Tibial nerve (tissue), 4 donors: ENCODE results near the gene SERPING1.

Source experiments
- CTCF ChIP-seq, 5 experiments: fragments of 200-600 bp in 3 of 5; fragments of 450-650 bp in 2 of 5; sonication (generic) in 3 of 5; IDR thresholded peaks; one replicate each; pipeline ENCODE4 v1.5.1; 2016 to 2019; ENCODE audit warnings: antibody characterized with exemption in 5 of 5, mild to moderate bottlenecking in 3 of 5, moderate library complexity in 2 of 5
- EP300 ChIP-seq, 2 donors: sonication (generic); formaldehyde crosslinking; IDR thresholded peaks; one replicate each; pipeline ENCODE4 v1.6.1; 2017; ENCODE audit warnings: antibody characterized with exemption in 2 of 2, mild to moderate bottlenecking in 1 of 2
- POLR2A ChIP-seq, 2 donors: fragments of 450-650 bp; IDR thresholded peaks; one replicate each; pipeline ENCODE4 v1.6.1; 2017; ENCODE audit warnings: antibody characterized with exemption in 2 of 2, mild to moderate bottlenecking in 2 of 2, moderate library complexity in 2 of 2

DNA sequence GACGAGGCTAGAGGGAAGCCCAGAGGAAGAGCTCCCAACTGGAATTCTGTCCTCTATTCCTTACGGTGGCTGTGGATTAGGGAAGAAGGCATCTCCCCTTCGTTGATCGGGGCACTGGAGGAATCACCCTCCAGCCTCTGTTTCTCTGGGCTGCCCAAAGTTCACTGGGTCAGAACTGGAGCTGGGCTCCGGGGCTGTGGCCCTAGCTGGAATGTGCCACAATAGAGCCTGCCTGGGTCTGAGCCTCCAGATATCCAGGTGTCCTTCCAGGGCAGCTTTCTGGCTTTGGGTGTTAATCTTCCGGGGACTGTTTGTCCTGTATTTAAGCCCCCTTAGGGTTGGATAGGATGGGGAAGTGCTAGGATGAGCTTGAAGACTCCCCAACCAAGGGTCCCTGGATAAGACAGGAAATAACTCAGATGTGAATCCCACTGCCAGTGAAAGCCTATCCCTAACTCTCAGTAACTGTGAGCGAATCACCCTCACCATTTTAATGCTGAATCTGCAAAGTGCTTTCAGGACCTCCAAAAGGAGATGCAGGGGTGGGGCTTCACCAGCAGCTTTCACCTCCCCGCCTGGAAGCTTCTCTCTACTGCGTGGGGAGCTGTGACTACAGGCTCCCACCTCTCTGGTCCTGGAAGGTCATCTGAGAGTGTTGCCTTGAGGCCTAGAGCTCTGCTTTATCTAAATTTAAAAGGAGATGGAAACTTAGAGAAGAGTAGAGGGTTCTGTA, 42.7 kb downstream of the SERPING1 start:
- TF ChIP-seq CTCF (IDR thresholded peaks at IDR 0.05) (no peak), POLR2A (IDR thresholded peaks at IDR 0.05) (no peak), EP300 (IDR thresholded peaks at IDR 0.05) (no peak)
